ENCODE measurements around the gene SMIM34.
"Not testable (repeated sequence)": the region's sequence is repeated elsewhere in the genome, so short reads cannot be mapped to it uniquely, and the experiment has no call there.

DNA sequence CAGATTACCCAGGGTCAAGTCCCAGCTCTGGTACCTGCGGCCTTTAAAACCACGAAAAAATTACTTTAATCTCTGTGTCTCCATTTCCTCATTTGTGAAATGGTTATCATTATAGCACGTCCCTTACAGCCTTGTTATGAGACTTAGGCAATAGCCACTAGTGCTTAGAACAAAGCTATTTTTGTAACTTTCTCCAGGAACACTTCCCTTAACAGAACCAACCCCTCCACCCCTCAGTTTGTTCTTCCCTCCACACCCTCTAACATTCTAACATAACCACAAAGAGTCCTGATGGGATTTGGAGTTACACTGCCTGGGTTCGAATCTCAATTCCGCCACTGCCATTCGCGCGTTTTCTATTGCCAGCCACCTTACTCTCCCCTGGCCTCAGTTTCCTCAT lies 49.3 kb downstream of the SMIM34 start:
- TF ChIP-seq, protein P1, sequence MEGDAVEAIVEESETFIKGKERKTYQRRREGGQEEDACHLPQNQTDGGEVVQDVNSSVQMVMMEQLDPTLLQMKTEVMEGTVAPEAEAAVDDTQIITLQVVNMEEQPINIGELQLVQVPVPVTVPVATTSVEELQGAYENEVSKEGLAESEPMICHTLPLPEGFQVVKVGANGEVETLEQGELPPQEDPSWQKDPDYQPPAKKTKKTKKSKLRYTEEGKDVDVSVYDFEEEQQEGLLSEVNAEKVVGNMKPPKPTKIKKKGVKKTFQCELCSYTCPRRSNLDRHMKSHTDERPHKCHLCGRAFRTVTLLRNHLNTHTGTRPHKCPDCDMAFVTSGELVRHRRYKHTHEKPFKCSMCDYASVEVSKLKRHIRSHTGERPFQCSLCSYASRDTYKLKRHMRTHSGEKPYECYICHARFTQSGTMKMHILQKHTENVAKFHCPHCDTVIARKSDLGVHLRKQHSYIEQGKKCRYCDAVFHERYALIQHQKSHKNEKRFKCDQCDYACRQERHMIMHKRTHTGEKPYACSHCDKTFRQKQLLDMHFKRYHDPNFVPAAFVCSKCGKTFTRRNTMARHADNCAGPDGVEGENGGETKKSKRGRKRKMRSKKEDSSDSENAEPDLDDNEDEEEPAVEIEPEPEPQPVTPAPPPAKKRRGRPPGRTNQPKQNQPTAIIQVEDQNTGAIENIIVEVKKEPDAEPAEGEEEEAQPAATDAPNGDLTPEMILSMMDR (IDR thresholded peaks at IDR 0.05), result not testable (repeated sequence)
- not testable (repeated sequence) for TF ChIP-seq POLR2A (IDR thresholded peaks at IDR 0.05)
